Liver (tissue), 9 donors: ENCODE measurements around the gene EXOC4. TPM values are rescaled to one million over a fixed set of nuclear protein-coding genes. Genes with fewer than 3 reads are reported as not detected.

Experiments
- DNase-seq: peaks from one replicate; pipeline ENCODE4 v3.0.0-alpha.2; 2017; ENCODE audit warnings: low spot score
- H3K27ac ChIP-seq, 2 donors: one replicate each; pipeline ENCODE4 v1.7.0; 2013; ENCODE audit warnings: inconsistent platforms in 2 of 2, low read length in 2 of 2, control low read depth in 1 of 2, low read depth in 1 of 2, mild to moderate bottlenecking in 1 of 2
- H3K27me3 ChIP-seq, 4 donors: one replicate each; pipeline versions ENCODE4 v1.6.1 to v1.7.0; 2013; ENCODE audit warnings: low read length in 3 of 4, inconsistent platforms in 1 of 4, mild to moderate bottlenecking in 1 of 4, moderate library complexity in 1 of 4; ENCODE audit not compliant: control insufficient read depth in 4 of 4, insufficient read depth in 4 of 4
- H3K36me3 ChIP-seq, 4 donors: one replicate each; pipeline versions ENCODE4 v1.6.1 to v1.7.0; 2013; ENCODE audit warnings: low read length in 3 of 4, mild to moderate bottlenecking in 3 of 4, low read depth in 1 of 4, moderate library complexity in 1 of 4; ENCODE audit not compliant: control insufficient read depth in 4 of 4, insufficient read depth in 3 of 4
- H3K4me1 ChIP-seq, 4 donors: one replicate each; pipeline versions ENCODE4 v1.6.1 to v1.7.0; 2013; ENCODE audit warnings: low read length in 3 of 4, mild to moderate bottlenecking in 3 of 4, moderate library complexity in 1 of 4; ENCODE audit not compliant: control insufficient read depth in 4 of 4, insufficient read depth in 4 of 4
- H3K4me3 ChIP-seq, 3 donors: one replicate each; pipeline versions ENCODE4 v1.6.1 to v1.7.0; 2013; ENCODE audit warnings: low read length in 3 of 3, control low read depth in 1 of 3, low read depth in 1 of 3, mild to moderate bottlenecking in 1 of 3
- H3K9ac ChIP-seq, 2 donors: one replicate each; pipeline ENCODE4 v1.7.0; 2013; ENCODE audit warnings: low read length in 2 of 2, mild to moderate bottlenecking in 2 of 2, moderate library complexity in 2 of 2, control low read depth in 1 of 2, low read depth in 1 of 2
- H3K9me3 ChIP-seq, 4 donors: one replicate each; pipeline versions ENCODE4 v1.6.1 to v1.7.0; 2013; ENCODE audit warnings: low read length in 3 of 4; ENCODE audit not compliant: control insufficient read depth in 4 of 4
- EGR1 ChIP-seq, 2 donors: IDR thresholded peaks; 2 replicates each; pipeline ENCODE4 v1.6.1; 2016 to 2018; ENCODE audit warnings: antibody characterized with exemption in 2 of 2, low read depth in 2 of 2
- FOXA1 ChIP-seq: IDR thresholded peaks from 2 replicates; pipeline ENCODE4 v1.6.1; 2016; ENCODE audit warnings: antibody characterized with exemption
- FOXA2 ChIP-seq: IDR thresholded peaks from 2 replicates; pipeline ENCODE4 v1.6.1; 2016; ENCODE audit warnings: antibody characterized with exemption
- GABPA ChIP-seq, 2 donors: IDR thresholded peaks in 1 of 2; conservative IDR thresholded peaks in 1 of 2; 2 replicates each; pipeline ENCODE4 v1.6.1; 2016; ENCODE audit warnings: antibody characterized with exemption in 2 of 2, mild to moderate bottlenecking in 1 of 2, moderate library complexity in 1 of 2
- HNF4A ChIP-seq, 2 donors: conservative IDR thresholded peaks; 2 replicates each; pipeline ENCODE4 v1.6.1; 2016; ENCODE audit warnings: antibody characterized with exemption in 2 of 2, mild to moderate bottlenecking in 2 of 2
- HNF4G ChIP-seq: IDR thresholded peaks from 2 replicates; pipeline ENCODE4 v1.6.1; 2016; ENCODE audit warnings: antibody characterized with exemption
- JUND ChIP-seq, 2 donors: IDR thresholded peaks; 2 replicates each; pipeline ENCODE4 v1.6.1; 2016; ENCODE audit warnings: antibody characterized with exemption in 2 of 2
- NR2F2 ChIP-seq: IDR thresholded peaks from 2 replicates; pipeline ENCODE4 v1.6.1; 2016; ENCODE audit warnings: antibody characterized with exemption
- RAD21 ChIP-seq, 2 donors: IDR thresholded peaks; 2 replicates each; pipeline ENCODE4 v1.6.1; 2016; ENCODE audit warnings: antibody characterized with exemption in 2 of 2, mild to moderate bottlenecking in 2 of 2
- RXRA ChIP-seq, 2 donors: IDR thresholded peaks; 2 replicates each; pipeline ENCODE4 v1.6.1; 2017 to 2018; ENCODE audit warnings: antibody characterized with exemption in 2 of 2, mild to moderate bottlenecking in 1 of 2
- SP1 ChIP-seq: IDR thresholded peaks from 2 replicates; pipeline ENCODE4 v1.6.1; 2018; ENCODE audit warnings: antibody characterized with exemption, mild to moderate bottlenecking
- TAF1 ChIP-seq: conservative IDR thresholded peaks from 2 replicates; pipeline ENCODE4 v1.6.1; 2016; ENCODE audit warnings: antibody characterized with exemption, mild to moderate bottlenecking
- YY1 ChIP-seq: IDR thresholded peaks from 2 replicates; pipeline ENCODE4 v1.6.1; 2016; ENCODE audit warnings: antibody characterized with exemption, mild to moderate bottlenecking
- ZBTB33 ChIP-seq: IDR thresholded peaks from 2 replicates; pipeline ENCODE4 v1.6.1; 2016; ENCODE audit warnings: antibody characterized with exemption
- WGBS: extraction: QIAGEN DNeasy Blood & Tissue Kit; methylation state at CpG from one replicate; pipeline ENCODE4 v1.1.7; 2013; 5-methylcytosine and 5-hydroxymethylcytosine counted together
- polyA plus RNA-seq, 2 donors: library from polyadenylated mRNA; stranded (reverse) in 1 of 2; unstranded in 1 of 2; fragments of 200-250 nt in 1 of 2; fragments of >200 nt in 1 of 2; fragmentation: Nextera tagmentation in 1 of 2; extraction: Ambion mirVana in 1 of 2; gene quantifications; one replicate each; pipeline versions ENCODE4 v1.2.1 to v1.2.3, GENCODE V29; 2013 to 2015
- total RNA-seq, 2 donors: library from RNA; depleted of rRNA; stranded (reverse); fragments of >200 nt; gene quantifications; one replicate each; pipeline ENCODE4 v1.2.3, GENCODE V29; 2014
- TF ChIP-seq, protein P1 (sequence below): IDR thresholded peaks from 2 replicates; pipeline ENCODE4 v1.6.1; 2016; ENCODE audit warnings: antibody characterized with exemption
- TF ChIP-seq, protein P2 (sequence below): IDR thresholded peaks from 2 replicates; pipeline ENCODE4 v1.6.1; 2016; ENCODE audit warnings: antibody characterized with exemption, mild to moderate bottlenecking
- TF ChIP-seq, protein P3 (sequence below): IDR thresholded peaks from 2 replicates; pipeline ENCODE4 v1.6.1; 2016; ENCODE audit warnings: antibody characterized with exemption
- TF ChIP-seq, protein P4 (sequence below): fragments of 150-350 bp; IDR thresholded peaks from 2 replicates; pipeline ENCODE4 v1.5.1; 2017; ENCODE audit warnings: improper control_type of control experiment, low read depth, low read length; ENCODE audit not compliant: missing input control
- donor health status: healthy.
- donor health status: healthy.
- donor health status: healthy.
- donor health status: healthy.
- donor health status: healthy.

The EXOC4 gene
- total and polyA plus RNA-seq, 4 donors: 9.5 to 55.9 (median 23.6) TPM

DNA sequence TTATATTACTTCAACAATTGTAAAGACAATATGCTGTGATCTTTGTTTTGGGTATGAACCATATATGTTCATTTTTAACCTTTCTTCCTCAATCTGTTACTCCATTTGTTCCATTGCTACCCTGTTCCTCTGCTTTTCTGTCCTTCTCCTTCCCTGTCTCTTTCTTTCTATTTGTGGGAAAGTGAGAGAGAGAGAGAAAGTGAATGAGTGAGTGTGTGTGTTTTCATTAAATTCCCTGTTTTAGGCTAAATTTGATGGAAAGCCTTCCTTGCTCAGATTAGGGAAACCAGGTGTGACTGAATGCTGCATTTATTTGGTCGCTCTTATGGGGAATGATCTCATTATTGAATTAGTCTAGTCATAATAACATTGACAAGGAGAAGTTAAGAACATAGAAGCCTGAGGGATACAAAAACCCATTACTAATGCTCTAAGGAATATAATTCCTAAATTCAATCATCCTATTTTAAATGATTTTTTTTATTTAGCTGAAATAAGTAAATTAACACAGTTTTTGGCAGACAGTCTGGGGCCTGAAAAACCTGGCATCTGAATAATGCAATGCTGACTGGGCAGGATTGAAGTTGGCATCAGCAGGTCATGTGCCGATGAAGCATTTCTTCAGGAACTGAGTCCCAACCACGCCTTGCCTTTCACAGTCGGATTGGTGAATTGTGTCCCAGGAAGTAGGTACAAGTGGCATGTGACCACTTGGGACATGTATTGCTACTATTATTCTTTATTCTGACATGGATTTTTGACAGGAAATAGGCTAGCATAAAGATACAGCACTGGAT is 756.6 kb downstream of the EXOC4 start:
- H3K4me1 ChIP-seq: no peaks in the 10 kb centered on the region
- H3K36me3 ChIP-seq: peaks cover 0 to 7% (median 3%) of the 10 kb centered on the region in 4 donors
- WGBS: 95% methylated on average over 4 of the region's 4 CpGs
- H3K27ac ChIP-seq: no peak overlapping the region
- no peaks in the 10 kb centered on the region for H3K9me3 ChIP-seq
- no peak for TF ChIP-seq EGR1 (IDR thresholded peaks at IDR 0.05; ENCODE audit: low read depth in 2 of 2)
- TF ChIP-seq RAD21 (IDR thresholded peaks at IDR 0.05): no peak
- no peak for TF ChIP-seq HNF4G
- TF ChIP-seq TAF1: no peak
- TF ChIP-seq FOXA1: no peak
- TF ChIP-seq YY1: no peak
- no peak for TF ChIP-seq NR2F2
- no peak for TF ChIP-seq ZBTB33
- TF ChIP-seq, protein P1, sequence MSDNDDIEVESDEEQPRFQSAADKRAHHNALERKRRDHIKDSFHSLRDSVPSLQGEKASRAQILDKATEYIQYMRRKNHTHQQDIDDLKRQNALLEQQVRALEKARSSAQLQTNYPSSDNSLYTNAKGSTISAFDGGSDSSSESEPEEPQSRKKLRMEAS: no peak
- H3K9ac ChIP-seq: no peak overlapping the region
- H3K27me3 ChIP-seq: no peaks in the 10 kb centered on the region
- DNase-seq: no peak
- H3K4me3 ChIP-seq: no peak overlapping the region

GRCh38 chr7:134013249-134013648 is 760.4 kb downstream of the EXOC4 start:
- no peaks in the 10 kb centered on the region for H3K9me3 ChIP-seq
- H3K27ac ChIP-seq: no peak overlapping the region
- TF ChIP-seq JUND (IDR thresholded peaks at IDR 0.05): peak in 1 of 2 donors; percentile 24
- TF ChIP-seq, protein P2, sequence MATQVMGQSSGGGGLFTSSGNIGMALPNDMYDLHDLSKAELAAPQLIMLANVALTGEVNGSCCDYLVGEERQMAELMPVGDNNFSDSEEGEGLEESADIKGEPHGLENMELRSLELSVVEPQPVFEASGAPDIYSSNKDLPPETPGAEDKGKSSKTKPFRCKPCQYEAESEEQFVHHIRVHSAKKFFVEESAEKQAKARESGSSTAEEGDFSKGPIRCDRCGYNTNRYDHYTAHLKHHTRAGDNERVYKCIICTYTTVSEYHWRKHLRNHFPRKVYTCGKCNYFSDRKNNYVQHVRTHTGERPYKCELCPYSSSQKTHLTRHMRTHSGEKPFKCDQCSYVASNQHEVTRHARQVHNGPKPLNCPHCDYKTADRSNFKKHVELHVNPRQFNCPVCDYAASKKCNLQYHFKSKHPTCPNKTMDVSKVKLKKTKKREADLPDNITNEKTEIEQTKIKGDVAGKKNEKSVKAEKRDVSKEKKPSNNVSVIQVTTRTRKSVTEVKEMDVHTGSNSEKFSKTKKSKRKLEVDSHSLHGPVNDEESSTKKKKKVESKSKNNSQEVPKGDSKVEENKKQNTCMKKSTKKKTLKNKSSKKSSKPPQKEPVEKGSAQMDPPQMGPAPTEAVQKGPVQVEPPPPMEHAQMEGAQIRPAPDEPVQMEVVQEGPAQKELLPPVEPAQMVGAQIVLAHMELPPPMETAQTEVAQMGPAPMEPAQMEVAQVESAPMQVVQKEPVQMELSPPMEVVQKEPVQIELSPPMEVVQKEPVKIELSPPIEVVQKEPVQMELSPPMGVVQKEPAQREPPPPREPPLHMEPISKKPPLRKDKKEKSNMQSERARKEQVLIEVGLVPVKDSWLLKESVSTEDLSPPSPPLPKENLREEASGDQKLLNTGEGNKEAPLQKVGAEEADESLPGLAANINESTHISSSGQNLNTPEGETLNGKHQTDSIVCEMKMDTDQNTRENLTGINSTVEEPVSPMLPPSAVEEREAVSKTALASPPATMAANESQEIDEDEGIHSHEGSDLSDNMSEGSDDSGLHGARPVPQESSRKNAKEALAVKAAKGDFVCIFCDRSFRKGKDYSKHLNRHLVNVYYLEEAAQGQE: no peak
- TF ChIP-seq NR2F2: no peak
- TF ChIP-seq, protein P3, sequence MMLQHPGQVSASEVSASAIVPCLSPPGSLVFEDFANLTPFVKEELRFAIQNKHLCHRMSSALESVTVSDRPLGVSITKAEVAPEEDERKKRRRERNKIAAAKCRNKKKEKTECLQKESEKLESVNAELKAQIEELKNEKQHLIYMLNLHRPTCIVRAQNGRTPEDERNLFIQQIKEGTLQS: no peak
- TF ChIP-seq HNF4A (conservative IDR thresholded peaks at IDR 0.05): peak; percentile 74 to 75
- TF ChIP-seq RXRA (IDR thresholded peaks at IDR 0.05): peak in 1 of 2 donors; percentile 13
- no peak for TF ChIP-seq GABPA (IDR thresholded peaks at IDR 0.05 in 1 of 2, conservative IDR thresholded peaks at IDR 0.05 in 1 of 2)
- no peak for TF ChIP-seq FOXA1
- TF ChIP-seq, protein P1: no peak
- TF ChIP-seq RAD21 (IDR thresholded peaks at IDR 0.05): no peak
- TF ChIP-seq, protein P4, sequence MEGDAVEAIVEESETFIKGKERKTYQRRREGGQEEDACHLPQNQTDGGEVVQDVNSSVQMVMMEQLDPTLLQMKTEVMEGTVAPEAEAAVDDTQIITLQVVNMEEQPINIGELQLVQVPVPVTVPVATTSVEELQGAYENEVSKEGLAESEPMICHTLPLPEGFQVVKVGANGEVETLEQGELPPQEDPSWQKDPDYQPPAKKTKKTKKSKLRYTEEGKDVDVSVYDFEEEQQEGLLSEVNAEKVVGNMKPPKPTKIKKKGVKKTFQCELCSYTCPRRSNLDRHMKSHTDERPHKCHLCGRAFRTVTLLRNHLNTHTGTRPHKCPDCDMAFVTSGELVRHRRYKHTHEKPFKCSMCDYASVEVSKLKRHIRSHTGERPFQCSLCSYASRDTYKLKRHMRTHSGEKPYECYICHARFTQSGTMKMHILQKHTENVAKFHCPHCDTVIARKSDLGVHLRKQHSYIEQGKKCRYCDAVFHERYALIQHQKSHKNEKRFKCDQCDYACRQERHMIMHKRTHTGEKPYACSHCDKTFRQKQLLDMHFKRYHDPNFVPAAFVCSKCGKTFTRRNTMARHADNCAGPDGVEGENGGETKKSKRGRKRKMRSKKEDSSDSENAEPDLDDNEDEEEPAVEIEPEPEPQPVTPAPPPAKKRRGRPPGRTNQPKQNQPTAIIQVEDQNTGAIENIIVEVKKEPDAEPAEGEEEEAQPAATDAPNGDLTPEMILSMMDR: no peak
- no peak for TF ChIP-seq TAF1
- TF ChIP-seq EGR1 (IDR thresholded peaks at IDR 0.05; ENCODE audit: low read depth in 2 of 2): no peak
- TF ChIP-seq SP1: no peak
- TF ChIP-seq FOXA2: no peak
- TF ChIP-seq YY1: no peak
- no peak for TF ChIP-seq HNF4G
- TF ChIP-seq ZBTB33: no peak
- no peak overlapping the region for H3K4me3 ChIP-seq
- H3K9ac ChIP-seq: no peak overlapping the region
- 92% methylated on average over 1 of the region's 1 CpG for WGBS
- no peaks in the 10 kb centered on the region for H3K4me1 ChIP-seq
- no peaks in the 10 kb centered on the region for H3K27me3 ChIP-seq
- H3K36me3 ChIP-seq: peaks cover 0 to 2% (median under 1%) of the 10 kb centered on the region in 4 donors
- no peak for DNase-seq
